ENCODE measurements around the gene WARS2.

Gene WARS2

GRCh38 chr1:118983558-118984041, 156.9 kb downstream of the WARS2 start:
- DNase-seq (ENCODE audit: extremely low read depth, low read depth): no peak
- H3K4me3 ChIP-seq (replicated peaks; ENCODE audit: low read depth, low read length): no peak overlapping the region
- TF ChIP-seq CTCF (IDR thresholded peaks at IDR 0.05; ENCODE audit: low read depth, low read length, missing control alignments): no peak

DNA sequence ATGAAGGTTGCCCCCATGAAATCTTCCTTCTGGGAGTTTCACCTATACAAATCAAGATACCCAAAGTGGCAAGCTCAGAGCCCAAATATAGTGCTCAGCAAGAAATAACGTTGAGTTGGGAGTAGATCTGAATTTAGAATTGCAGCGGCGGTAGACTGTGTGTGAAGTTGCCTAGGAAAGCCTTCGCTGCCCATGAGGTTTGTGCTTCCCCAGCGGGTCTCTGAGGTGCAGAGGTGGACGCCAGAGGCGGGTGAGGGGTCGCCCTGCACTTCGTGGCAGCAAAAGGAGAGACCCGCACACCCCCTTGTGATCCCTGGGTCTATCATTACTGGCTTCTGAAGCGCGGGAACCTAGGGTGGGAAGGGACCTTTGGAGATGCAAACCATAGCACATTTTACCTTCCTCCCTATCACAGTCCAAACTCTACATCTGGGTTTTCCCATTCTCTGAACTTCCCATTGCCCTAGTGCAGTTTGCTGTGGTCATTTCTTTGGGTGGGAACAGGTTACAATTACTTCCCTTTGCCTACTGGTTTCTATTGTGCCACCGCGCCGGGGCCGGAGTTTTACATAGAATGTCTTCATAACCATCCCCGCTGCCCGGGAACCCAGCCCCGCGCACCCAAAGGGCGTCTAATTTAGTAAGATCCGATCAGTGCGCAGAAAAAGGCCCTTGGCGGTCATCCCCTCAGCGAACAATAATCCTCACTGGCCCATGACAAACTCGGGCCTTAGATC, 157.5 kb downstream of the WARS2 start:
- H3K4me3 ChIP-seq (replicated peaks; ENCODE audit: low read depth, low read length): no peak overlapping the region
- no peak for DNase-seq (ENCODE audit: extremely low read depth, low read depth)
- TF ChIP-seq CTCF (IDR thresholded peaks at IDR 0.05; ENCODE audit: low read depth, low read length, missing control alignments): no peak

DNA sequence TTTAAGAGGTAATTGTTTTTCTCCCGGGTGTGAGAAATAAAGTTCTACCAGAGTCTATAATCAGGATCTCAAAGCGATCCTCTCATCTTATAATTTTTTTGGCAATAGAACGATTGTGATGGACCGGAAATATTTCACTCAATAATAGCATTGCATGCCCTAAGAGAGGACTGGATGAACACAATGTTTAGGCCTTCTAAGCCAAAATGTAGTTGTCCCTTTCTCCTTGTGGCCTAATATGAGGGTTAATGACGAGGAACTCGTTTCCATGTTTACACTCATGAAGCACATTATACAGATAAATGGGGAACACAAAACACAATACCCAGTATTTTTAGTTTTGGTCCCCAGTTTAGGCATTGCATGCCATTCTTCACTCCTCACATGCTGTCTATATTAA, 158.2 kb downstream of the WARS2 start:
- H3K4me3 ChIP-seq (replicated peaks; ENCODE audit: low read depth, low read length): no peak overlapping the region
- no peak for DNase-seq (ENCODE audit: extremely low read depth, low read depth)
- TF ChIP-seq CTCF (IDR thresholded peaks at IDR 0.05; ENCODE audit: low read depth, low read length, missing control alignments): no peak

DNA sequence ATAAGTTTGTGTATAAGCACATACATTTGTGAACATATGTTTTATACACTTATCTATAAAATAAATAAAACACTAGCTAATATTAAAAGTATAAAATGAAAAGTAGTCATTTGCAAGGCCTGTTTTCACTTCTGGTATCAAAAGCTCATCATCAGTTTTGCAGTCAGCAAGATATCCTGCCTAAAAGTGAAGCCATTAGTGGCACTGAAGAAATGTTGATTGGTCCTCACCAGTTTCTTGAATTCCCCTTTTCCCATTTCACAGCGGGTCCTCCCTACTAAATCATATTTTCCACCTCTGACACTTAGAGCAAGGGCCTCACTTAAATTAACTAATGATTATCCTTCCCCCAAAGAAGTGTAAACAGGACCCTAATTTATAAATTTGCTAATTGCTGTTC, 159.0 kb downstream of the WARS2 start:
- H3K4me3 ChIP-seq (replicated peaks; ENCODE audit: low read depth, low read length): no peak overlapping the region
- DNase-seq (ENCODE audit: extremely low read depth, low read depth): no peak
- TF ChIP-seq CTCF (IDR thresholded peaks at IDR 0.05; ENCODE audit: low read depth, low read length, missing control alignments): no peak
